ENCODE results near the gene SYNE2.

DNA sequence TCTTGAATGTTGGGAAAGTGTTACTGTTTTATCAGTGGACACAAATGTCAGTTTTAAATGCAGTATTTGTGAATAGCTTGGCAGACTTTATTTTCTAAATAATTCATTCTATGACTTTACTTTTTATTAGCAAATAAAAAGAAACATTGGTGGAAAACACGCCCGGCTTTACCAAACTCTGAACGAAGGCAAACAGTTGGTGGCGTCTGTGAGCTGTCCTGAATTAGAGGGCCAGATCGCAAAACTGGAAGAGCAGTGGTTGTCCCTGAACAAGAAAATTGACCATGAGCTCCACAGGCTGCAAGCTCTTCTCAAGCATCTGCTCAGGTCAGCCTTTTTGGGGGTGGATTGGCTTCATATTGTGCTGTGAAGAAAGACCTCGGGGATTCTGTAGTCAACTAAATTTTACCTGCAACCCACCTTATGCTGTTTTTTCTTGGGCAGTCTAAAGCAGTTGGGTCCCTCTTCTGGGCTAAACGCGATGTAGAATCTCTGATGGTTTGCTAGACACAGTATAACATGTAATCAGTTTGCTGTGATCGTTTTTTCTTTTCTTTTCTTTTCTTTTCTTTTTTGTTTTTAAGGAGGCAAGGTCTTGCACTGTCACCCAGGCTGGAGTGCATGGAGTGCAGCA, 285.0 kb downstream of the SYNE2 start:
- TF ChIP-seq CTCF (IDR thresholded peaks at IDR 0.05; ENCODE audit: low read depth, low read length, poor library complexity, severe bottlenecking) (no peak), EZH2phosphoT487 (IDR thresholded peaks at IDR 0.05; ENCODE audit: borderline replicate concordance, low read length) (no peak)
